SK-N-SH treated with all-trans-retinoic acid at 6 μM for 48 hours (cell line): ENCODE data around the gene KIAA1671.

Experiments
- BACH2 ChIP-seq: fragments of 250-450 bp; sonication (Bioruptor Pico); IDR thresholded peaks from 2 replicates; pipeline ENCODE4 v1.9.0; 2021; ENCODE audit warnings: mild to moderate bottlenecking, borderline replicate concordance
- CSDC2 ChIP-seq: fragments of 250-450 bp; sonication (Bioruptor Pico); IDR thresholded peaks from 2 replicates; pipeline ENCODE4 v1.5.0; 2020; ENCODE audit warnings: mild to moderate bottlenecking, moderate library complexity
- CSRNP3 ChIP-seq: fragments of 250-450 bp; sonication (Bioruptor Pico); IDR thresholded peaks from 2 replicates; pipeline ENCODE4 v1.5.1; 2021; ENCODE audit warnings: mild to moderate bottlenecking, moderate library complexity
- ISL1 ChIP-seq: fragments of 250-450 bp; sonication (Bioruptor Pico); IDR thresholded peaks from 2 replicates; pipeline ENCODE4 v2.1.2; 2022; ENCODE audit warnings: mild to moderate bottlenecking, moderate library complexity
- OSR1 ChIP-seq: fragments of 250-450 bp; sonication (Bioruptor Pico); IDR thresholded peaks from 2 replicates; pipeline ENCODE4 v1.8.0; 2022; ENCODE audit warnings: moderate library complexity, mild to moderate bottlenecking, inconsistent platforms
- PATZ1 ChIP-seq: fragments of 250-450 bp; sonication (Bioruptor Pico); IDR thresholded peaks from 2 replicates; pipeline ENCODE4 v1.8.0; 2020; ENCODE audit warnings: mild to moderate bottlenecking, moderate library complexity, borderline replicate concordance
- PPARA ChIP-seq: fragments of 250-450 bp; sonication (Bioruptor Pico); IDR thresholded peaks from 2 replicates; pipeline ENCODE4 v1.5.0; 2020; ENCODE audit warnings: mild to moderate bottlenecking, borderline replicate concordance
- SNAI2 ChIP-seq: fragments of 250-450 bp; sonication (Bioruptor Pico); IDR thresholded peaks from 2 replicates; pipeline ENCODE4 v1.5.0; 2020; ENCODE audit warnings: mild to moderate bottlenecking, moderate library complexity
- TCF4 ChIP-seq: fragments of 250-450 bp; sonication (Bioruptor Pico); IDR thresholded peaks from 2 replicates; pipeline ENCODE4 v1.8.0; 2021; ENCODE audit warnings: mild to moderate bottlenecking, moderate library complexity, borderline replicate concordance
- TSHZ2 ChIP-seq: fragments of 250-450 bp; sonication (Bioruptor Pico); IDR thresholded peaks from 2 replicates; pipeline ENCODE4 v1.5.0; 2020; ENCODE audit warnings: mild to moderate bottlenecking, moderate library complexity
- ZC3H10 ChIP-seq: fragments of 250-450 bp; sonication (Bioruptor Pico); IDR thresholded peaks from 2 replicates; pipeline ENCODE4 v1.5.1; 2021; ENCODE audit warnings: mild to moderate bottlenecking, moderate library complexity
- ZFP3 ChIP-seq: fragments of 250-450 bp; sonication (Bioruptor Pico); IDR thresholded peaks from 2 replicates; pipeline ENCODE4 v1.5.0; 2020; ENCODE audit warnings: mild to moderate bottlenecking, moderate library complexity
- ZNF70 ChIP-seq: fragments of 450-650 bp; formaldehyde crosslinking; IDR thresholded peaks from 2 replicates; pipeline ENCODE4 v1.5.0; 2020; ENCODE audit warnings: mild to moderate bottlenecking, moderate library complexity
- ZNF8 ChIP-seq: fragments of 450-650 bp; formaldehyde crosslinking; IDR thresholded peaks from 2 replicates; pipeline ENCODE4 v1.5.0; 2020; ENCODE audit warnings: mild to moderate bottlenecking, moderate library complexity

GRCh38 chr22:25193130-25193529 lies 240.6 kb downstream of the KIAA1671 start:
- TF ChIP-seq CSRNP3 (no peak), SNAI2 (CRISPR knock-in tag) (no peak), ZC3H10 (CRISPR knock-in tag) (no peak), PATZ1 (CRISPR knock-in tag) (no peak), PPARA (CRISPR knock-in tag) (no peak), ZNF70 (CRISPR knock-in tag) (no peak), ISL1 (CRISPR knock-in tag) (no peak), TCF4 (no peak), TSHZ2 (CRISPR knock-in tag) (no peak), CSDC2 (no peak), ZNF8 (CRISPR knock-in tag) (no peak), BACH2 (CRISPR knock-in tag) (no peak), ZFP3 (CRISPR knock-in tag) (no peak), OSR1 (no peak)
